Neural cell (in vitro differentiated cells): ENCODE data around the gene MDFIC.

Experiments
- EZH2 ChIP-seq: fragments of 200-600, 300-800 bp; shearing (Covaris generic), sonication (generic); IDR thresholded peaks from 2 replicates; pipeline ENCODE4 v1.6.1; 2014; ENCODE audit warnings: antibody characterized with exemption, low read length, borderline replicate concordance, mild to moderate bottlenecking; ENCODE audit not compliant: insufficient read depth, poor library complexity, severe bottlenecking
- POLR2AphosphoS5 ChIP-seq: IDR thresholded peaks from 2 replicates; pipeline ENCODE4 v1.6.1; 2012
- REST ChIP-seq: IDR thresholded peaks from 2 replicates; pipeline ENCODE4 v1.6.1; 2012; ENCODE audit warnings: borderline replicate concordance
- TF ChIP-seq, protein P1 (sequence below): fragments of 450-650 bp; IDR thresholded peaks from 2 replicates; pipeline ENCODE4 v1.5.1; 2014; ENCODE audit warnings: antibody characterized with exemption, mild to moderate bottlenecking, moderate library complexity; ENCODE audit not compliant: poor library complexity, severe bottlenecking

- no peak for TF ChIP-seq POLR2AphosphoS5
- TF ChIP-seq REST, result no peak
- TF ChIP-seq, protein P1, sequence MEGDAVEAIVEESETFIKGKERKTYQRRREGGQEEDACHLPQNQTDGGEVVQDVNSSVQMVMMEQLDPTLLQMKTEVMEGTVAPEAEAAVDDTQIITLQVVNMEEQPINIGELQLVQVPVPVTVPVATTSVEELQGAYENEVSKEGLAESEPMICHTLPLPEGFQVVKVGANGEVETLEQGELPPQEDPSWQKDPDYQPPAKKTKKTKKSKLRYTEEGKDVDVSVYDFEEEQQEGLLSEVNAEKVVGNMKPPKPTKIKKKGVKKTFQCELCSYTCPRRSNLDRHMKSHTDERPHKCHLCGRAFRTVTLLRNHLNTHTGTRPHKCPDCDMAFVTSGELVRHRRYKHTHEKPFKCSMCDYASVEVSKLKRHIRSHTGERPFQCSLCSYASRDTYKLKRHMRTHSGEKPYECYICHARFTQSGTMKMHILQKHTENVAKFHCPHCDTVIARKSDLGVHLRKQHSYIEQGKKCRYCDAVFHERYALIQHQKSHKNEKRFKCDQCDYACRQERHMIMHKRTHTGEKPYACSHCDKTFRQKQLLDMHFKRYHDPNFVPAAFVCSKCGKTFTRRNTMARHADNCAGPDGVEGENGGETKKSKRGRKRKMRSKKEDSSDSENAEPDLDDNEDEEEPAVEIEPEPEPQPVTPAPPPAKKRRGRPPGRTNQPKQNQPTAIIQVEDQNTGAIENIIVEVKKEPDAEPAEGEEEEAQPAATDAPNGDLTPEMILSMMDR, result no peak
- TF ChIP-seq EZH2, result no peak
Measured at GRCh38 chr7:114988026-114988425, 66.1 kb downstream of the MDFIC start.
